Left renal pelvis (tissue), 4 donors: ENCODE measurements around the gene AIRE. TPM values are rescaled to one million over a fixed set of nuclear protein-coding genes. Genes with fewer than 3 reads are reported as not detected.
"Not testable (repeated sequence)": the region's sequence is repeated elsewhere in the genome, so short reads cannot be mapped to it uniquely, and the experiment has no call there.

Source experiments
- DNase-seq, 4 donors: peaks; one replicate each; pipeline ENCODE4 v3.0.0-alpha.2; 2013; ENCODE audit warnings: low read depth in 4 of 4, low spot score in 3 of 4
- polyA plus RNA-seq, 4 donors: library from polyadenylated mRNA; unstranded; fragments of 120-200 nt; gene quantifications; one replicate each; pipeline ENCODE4 v1.2.1, GENCODE V29; 2013; ENCODE audit not compliant: insufficient read length in 4 of 4

AIRE gene
- polyA plus RNA-seq, 4 donors: 0.03 to 0.55 (median 0.34) TPM

- no peak for DNase-seq
These were observed 48.0 kb downstream of the AIRE start for GRCh38 chr21:44333509-44334328.

- no peak for DNase-seq
These were observed 48.8 kb downstream of the AIRE start for GRCh38 chr21:44334329-44335030.

GRCh38 chr21:44335266-44336059, 49.8 kb downstream of the AIRE start:
- no peak for DNase-seq

- no peak for DNase-seq
These were observed 51.8 kb downstream of the AIRE start for GRCh38 chr21:44337449-44337848.

GRCh38 chr21:44337941-44338895, 52.5 kb downstream of the AIRE start:
- DNase-seq: peak; percentile 38 to 52 (median 48)

GRCh38 chr21:44338971-44339910, 53.6 kb downstream of the AIRE start, which contains the start of gene CFAP410:
TSS of gene CFAP410 (minus strand) at chr21:44339390. CDS start at chr21:44339194, 196 bp downstream.
- DNase-seq: peak; percentile 78 to 87 (median 86)

GRCh38 chr21:44341726-44342458, 56.2 kb downstream of the AIRE start:
- not testable (repeated sequence) for DNase-seq

GRCh38 chr21:44342981-44343380, 57.3 kb downstream of the AIRE start:
- not testable (repeated sequence) for DNase-seq

- no peak for DNase-seq
These were observed 59.0 kb downstream of the AIRE start for GRCh38 chr21:44344541-44345183.

GRCh38 chr21:44345495-44345894, 59.8 kb downstream of the AIRE start:
- no peak for DNase-seq

- DNase-seq: no peak
These were observed 62.3 kb downstream of the AIRE start for GRCh38 chr21:44347911-44348451.

Other genes starting within 250 kb of the AIRE start
- 1 to 10 TPM; 2.6 to 7.8 (median 3.4) TPM for gene PWP2, start 178.5 kb upstream of the AIRE start, polyA plus RNA-seq
- gene GATD3, start 152.2 kb upstream of the AIRE start, polyA plus RNA-seq: 10 to 100 TPM; 19.5 to 34.1 (median 26.0) TPM
- gene ICOSLG, start 44.9 kb upstream of the AIRE start, polyA plus RNA-seq: 10 to 100 TPM in 1 of 4 donors, 1 to 10 TPM in 3; 1.3 to 14.8 (median 8.3) TPM
- under 1 TPM in 1 of 4 donors, not detected in 3; 0.72 TPM for gene DNMT3L, start 24.0 kb upstream of the AIRE start, polyA plus RNA-seq
- gene PFKL, start 14.2 kb downstream of the AIRE start, polyA plus RNA-seq: 100 to 1,000 TPM in 3 of 4 donors, 10 to 100 TPM in 1; 69.7 to 172 (median 115) TPM
- gene CFAP410, start 53.5 kb downstream of the AIRE start, polyA plus RNA-seq: 10 to 100 TPM; 16.7 to 33.2 (median 19.7) TPM
- gene TRPM2, start 67.7 kb downstream of the AIRE start, polyA plus RNA-seq: 1 to 10 TPM in 2 of 4 donors, under 1 TPM in 2; 0.73 to 1.7 (median 1.3) TPM
- gene LRRC3, start 169.6 kb downstream of the AIRE start, polyA plus RNA-seq: 1 to 10 TPM; 4.3 to 6.6 (median 4.6) TPM